ENCODE measurements around the gene TEX22.

- no peak for TF ChIP-seq CTCF (IDR thresholded peaks at IDR 0.05)
- no peak for TF ChIP-seq POLR2A (IDR thresholded peaks at IDR 0.05)
- no peak for TF ChIP-seq EP300 (IDR thresholded peaks at IDR 0.05)
Measured at GRCh38 chr14:105377555-105378182, 20.7 kb upstream of the TEX22 start.

Measured in ovary (tissue), 3 donors.